Activated CD4-positive, alpha-beta T cell treated with anti-CD3 and anti-CD28 coated beads, Interleukin-2, amount 10 ng/mL, durations not matched to agents 7 days and 5 days (primary cell): ENCODE measurements around the gene TPD52L1. TPM values are rescaled to one million over a fixed set of nuclear protein-coding genes. Genes with fewer than 3 reads are reported as not detected.

ENCODE experiments used
- CTCF ChIA-PET: fragments of 350-600 bp; sonication (Branson Sonifier 250); formaldehyde crosslinking; loops from one replicate; lab custom pipeline; 2021; ENCODE audit warnings: antibody characterized with exemption; lab: Charles Lee
- POLR2A ChIA-PET: fragments of 350-600 bp; sonication (Branson Sonifier 250); formaldehyde crosslinking; loops from one replicate; lab custom pipeline; 2021; ENCODE audit warnings: antibody characterized with exemption; lab: Charles Lee
- DNase-seq: peaks from one replicate; pipeline ENCODE4 v3.0.0-alpha.2; 2020
- H3K27ac Mint-ChIP-seq: one replicate; pipeline ENCODE4 v1.8.0; 2021; ENCODE audit warnings: mild to moderate bottlenecking, moderate library complexity, mixed read lengths
- H3K27me3 Mint-ChIP-seq: one replicate; pipeline ENCODE4 v1.8.0; 2021; ENCODE audit warnings: mixed read lengths
- H3K36me3 Mint-ChIP-seq: one replicate; pipeline ENCODE4 v1.8.0; 2021; ENCODE audit warnings: low read depth, mixed read lengths
- H3K4me1 Mint-ChIP-seq: one replicate; pipeline ENCODE4 v1.8.0; 2021; ENCODE audit warnings: mixed read lengths
- H3K4me3 Mint-ChIP-seq: one replicate; pipeline ENCODE4 v1.8.0; 2021; ENCODE audit warnings: mild to moderate bottlenecking, moderate library complexity, mixed read lengths
- H3K9me3 Mint-ChIP-seq: one replicate; pipeline ENCODE4 v1.8.0; 2021; ENCODE audit warnings: mixed read lengths
- total RNA-seq, 2 experiments: library from RNA; stranded (reverse); gene quantifications; one replicate each; pipeline ENCODE4 v1.2.3, GENCODE V29; 2021

The TPD52L1 gene
- total RNA-seq, 2 experiments from 2014 or later, result not detected

DNA sequence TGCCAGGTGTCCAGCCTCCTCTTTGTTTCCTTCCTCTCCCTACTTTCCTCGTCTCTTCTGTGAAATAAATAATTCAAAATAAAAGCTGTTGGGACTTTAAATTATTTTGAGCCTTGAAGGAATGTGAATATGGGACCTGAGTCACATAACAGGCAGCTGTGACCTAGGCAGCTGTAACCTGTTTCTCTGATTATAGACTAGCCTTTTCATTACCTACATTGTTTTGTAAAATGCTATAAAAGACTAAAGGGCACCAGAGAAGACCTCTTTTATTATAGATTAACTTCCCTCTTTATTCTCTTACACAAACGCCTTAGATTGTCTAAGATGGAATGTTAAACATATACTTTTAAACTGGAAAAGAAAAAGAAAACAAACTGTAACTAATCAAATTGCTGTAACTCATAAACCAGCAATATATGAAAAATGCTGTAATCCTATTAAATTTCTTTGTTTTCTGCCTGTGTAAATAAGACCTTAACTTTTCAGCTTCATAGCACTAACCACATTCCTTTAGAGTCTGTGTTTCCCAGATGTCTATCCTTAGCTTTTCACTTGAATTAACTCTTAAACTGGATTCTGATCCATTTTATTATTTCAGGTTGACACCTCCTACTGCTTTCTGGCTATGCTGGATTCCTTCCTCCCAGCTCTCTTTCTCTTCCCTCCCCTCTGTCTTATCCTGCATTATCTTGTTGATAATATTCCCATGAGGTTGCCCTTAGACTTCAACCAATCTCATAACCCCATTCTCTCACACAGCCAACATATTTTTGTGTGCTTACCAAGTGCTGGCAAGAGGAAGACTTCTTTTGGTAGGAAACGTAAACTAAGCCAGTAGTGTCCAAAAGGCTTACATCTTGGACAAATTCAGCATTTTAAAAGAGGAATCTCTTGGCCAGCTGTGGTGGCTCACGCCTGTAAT lies 69.2 kb downstream of the TPD52L1 start:
- POLR2A ChIA-PET, result no interaction called here
- Mint-ChIP-seq H3K27me3 (peaks cover 10% of the 10 kb centered on the region), H3K36me3 (no peaks in the 10 kb centered on the region), H3K4me1 (no peaks in the 10 kb centered on the region), H3K27ac (no peak overlapping the region), H3K9me3 (no peaks in the 10 kb centered on the region), H3K4me3 (no peak overlapping the region)
- CTCF ChIA-PET, result no interaction called here
- no peak for DNase-seq

DNA sequence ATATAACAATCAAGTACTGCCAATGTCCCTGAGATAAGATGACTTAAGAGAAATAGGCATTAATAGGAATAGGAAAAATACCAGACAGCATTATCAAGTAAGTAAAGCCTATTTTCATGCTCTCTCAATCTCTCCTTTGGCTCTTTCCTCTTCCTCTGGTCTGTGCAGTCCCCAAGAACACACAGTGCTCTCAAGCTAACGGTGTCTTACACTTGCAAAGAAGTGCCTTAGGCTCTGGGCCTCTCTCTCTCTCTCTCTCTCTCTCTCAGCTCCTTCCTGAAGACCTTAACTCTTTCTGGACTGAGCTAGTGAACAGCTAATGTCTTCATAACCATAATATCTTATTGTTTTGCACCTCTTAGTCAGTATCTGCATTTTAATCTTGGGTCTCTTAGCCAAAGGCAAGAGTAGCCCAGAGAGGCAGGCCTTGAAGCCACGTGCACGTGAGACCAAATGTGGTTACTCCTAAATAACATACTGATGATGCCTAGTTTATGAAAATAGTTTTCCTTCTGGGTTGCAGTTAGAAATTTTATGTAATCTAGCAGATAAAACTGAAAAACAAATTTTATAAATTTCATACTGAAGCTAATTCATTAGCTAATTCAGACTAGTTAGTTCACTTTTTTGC lies 70.8 kb downstream of the TPD52L1 start:
- POLR2A ChIA-PET, result no interaction called here

DNA sequence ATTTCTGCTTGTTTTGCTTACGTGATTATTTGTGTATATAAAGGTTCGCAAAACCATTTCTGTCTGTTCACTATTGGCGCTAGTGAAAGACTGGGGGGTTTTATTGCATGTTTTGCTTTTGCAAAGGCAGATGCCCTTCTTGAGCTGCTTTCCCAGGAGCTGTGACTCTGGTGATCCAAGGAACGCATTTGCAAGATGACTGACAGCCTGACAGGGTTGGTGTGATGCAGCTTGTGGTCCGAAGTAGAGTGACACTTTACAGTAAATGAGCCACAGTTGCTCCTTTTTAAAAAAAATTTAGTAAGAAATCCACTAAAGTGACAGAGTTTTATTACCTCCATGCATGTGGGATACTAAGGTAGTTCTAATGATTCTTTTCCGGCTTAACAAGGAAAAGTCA lies 73.7 kb downstream of the TPD52L1 start:
- DNase-seq, result no peak
- Mint-ChIP-seq H3K4me1 (no peaks in the 10 kb centered on the region), H3K9me3 (no peaks in the 10 kb centered on the region), H3K4me3 (no peak overlapping the region), H3K36me3 (no peaks in the 10 kb centered on the region), H3K27me3 (peaks cover 12% of the 10 kb centered on the region), H3K27ac (no peak overlapping the region)
- ChIA-PET POLR2A (no interaction called here), CTCF (no interaction called here)

More for the DNA sequence above, 70.8 kb downstream of the TPD52L1 start:
- Mint-ChIP-seq H3K36me3 (no peaks in the 10 kb centered on the region), H3K27me3 (peaks cover 17% of the 10 kb centered on the region), H3K27ac (no peak overlapping the region), H3K9me3 (no peaks in the 10 kb centered on the region), H3K4me1 (no peaks in the 10 kb centered on the region), H3K4me3 (no peak overlapping the region)
- CTCF ChIA-PET, result no interaction called here
- DNase-seq, result no peak

DNA sequence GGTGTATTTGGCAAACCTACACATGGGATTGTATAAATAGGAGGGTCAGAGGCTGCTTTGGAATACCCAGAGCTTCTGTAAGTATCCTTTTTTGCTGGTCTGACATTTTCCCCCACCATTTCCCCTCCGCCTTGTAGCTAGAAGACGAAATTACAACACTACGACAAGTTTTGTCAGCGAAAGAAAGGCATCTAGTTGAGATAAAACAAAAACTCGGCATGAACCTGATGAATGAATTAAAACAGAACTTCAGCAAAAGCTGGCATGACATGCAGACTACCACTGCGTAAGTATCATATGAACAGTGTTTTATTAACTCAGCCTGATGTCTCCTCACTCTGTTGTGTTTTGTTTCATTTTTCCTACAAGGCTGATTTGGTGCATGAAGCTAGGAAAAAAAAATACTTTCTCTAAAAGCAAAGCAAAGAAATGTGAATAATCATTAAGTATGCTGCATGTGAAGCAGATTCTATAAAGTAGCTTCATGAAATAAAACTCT lies 75.5 kb downstream of the TPD52L1 start:
- Mint-ChIP-seq H3K27ac (no peak overlapping the region), H3K4me1 (no peaks in the 10 kb centered on the region), H3K27me3 (peaks cover 14% of the 10 kb centered on the region), H3K9me3 (no peaks in the 10 kb centered on the region), H3K36me3 (no peaks in the 10 kb centered on the region), H3K4me3 (no peak overlapping the region)
- CTCF ChIA-PET, result no interaction called here
- POLR2A ChIA-PET, result no interaction called here
- DNase-seq, result no peak

DNA sequence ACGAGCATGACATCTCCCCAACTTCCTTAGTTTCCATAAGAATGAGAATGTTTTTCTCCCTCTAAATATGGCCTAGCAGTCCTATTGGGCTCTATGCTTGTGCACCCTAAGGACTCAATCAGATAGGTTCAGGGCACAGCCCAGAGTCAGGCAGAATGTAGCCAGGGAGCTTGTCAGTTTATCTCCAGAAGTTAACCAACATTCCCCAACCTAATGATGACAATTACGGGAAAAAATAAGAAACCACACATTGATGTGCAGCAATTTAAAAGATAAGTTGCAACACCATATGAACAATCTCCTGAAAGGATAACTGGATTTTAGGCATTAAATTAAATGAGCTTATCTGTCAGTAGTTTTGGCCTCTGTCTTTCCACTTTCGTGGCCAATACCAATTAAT lies 77.1 kb downstream of the TPD52L1 start:
- Mint-ChIP-seq H3K27ac (no peak overlapping the region), H3K4me1 (no peaks in the 10 kb centered on the region), H3K36me3 (no peaks in the 10 kb centered on the region), H3K27me3 (peaks cover 14% of the 10 kb centered on the region), H3K9me3 (no peaks in the 10 kb centered on the region), H3K4me3 (no peak overlapping the region)
- POLR2A ChIA-PET, result no interaction called here
- CTCF ChIA-PET, result no interaction called here
- no peak for DNase-seq

DNA sequence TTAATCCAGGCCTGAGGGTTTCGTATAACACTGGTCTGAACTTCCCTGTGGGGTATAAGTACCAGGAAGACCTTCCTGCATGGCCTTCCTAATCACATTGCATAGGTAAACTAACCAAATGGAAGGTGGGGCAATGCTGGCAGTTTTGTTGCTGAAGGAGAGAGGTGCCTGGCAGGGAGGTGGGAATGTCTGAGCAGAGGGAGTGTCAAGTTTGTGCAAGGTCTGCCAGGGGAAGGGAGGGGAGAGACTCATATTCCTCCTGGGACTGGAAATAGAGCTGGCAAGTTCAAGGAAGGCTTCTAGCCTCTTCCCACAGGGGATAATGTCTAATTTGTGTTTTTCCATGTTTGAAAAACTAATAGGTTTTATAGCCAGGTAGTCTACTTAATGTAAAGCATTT lies 77.6 kb downstream of the TPD52L1 start:
- no peaks in the 10 kb centered on the region for H3K4me1 Mint-ChIP-seq
- no peak overlapping the region for H3K4me3 Mint-ChIP-seq
- ChIA-PET POLR2A (no interaction called here), CTCF (no interaction called here)
- no peak for DNase-seq
- H3K36me3 Mint-ChIP-seq, result no peaks in the 10 kb centered on the region
- H3K27me3 Mint-ChIP-seq, result peaks cover 14% of the 10 kb centered on the region
- H3K9me3 Mint-ChIP-seq, result no peaks in the 10 kb centered on the region
- no peak overlapping the region for H3K27ac Mint-ChIP-seq

DNA sequence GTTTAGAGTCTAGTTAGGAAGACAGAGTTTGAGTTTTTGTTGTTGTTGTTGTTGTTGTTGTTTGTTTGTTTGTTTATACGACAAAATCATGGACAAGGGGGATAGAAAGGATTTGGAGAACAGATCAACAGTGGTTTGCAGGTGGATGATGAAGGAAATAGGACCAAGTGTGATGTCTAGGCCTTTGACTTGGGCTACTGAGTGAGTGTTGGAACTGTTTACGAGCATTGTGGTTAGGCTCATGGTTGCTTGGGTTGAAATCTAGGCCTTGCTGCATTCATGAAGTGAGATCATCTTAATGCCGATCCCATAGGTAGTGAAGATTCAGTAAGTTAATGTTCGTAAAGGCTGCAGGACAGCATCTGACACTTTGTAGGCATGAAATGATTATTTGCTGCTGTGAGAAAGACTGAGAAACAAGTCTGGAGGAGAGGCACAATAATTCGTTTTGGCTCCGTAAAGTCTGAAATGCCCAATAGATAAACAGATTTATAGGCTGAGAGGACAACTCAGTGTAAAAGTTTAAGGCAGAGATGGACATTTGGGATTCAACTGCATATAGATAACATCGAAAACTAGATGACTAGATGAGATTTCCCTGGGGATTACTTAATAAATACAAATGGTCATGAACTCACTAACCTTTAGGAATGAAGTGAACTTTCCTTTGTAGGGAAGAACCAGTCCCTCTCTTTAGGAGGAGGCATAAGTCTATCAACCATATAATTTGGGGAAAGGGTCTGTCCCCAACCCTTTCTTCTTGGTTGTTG lies 78.2 kb downstream of the TPD52L1 start:
- ChIA-PET POLR2A (no interaction called here), CTCF (no interaction called here)
- Mint-ChIP-seq H3K27me3 (peaks cover 12% of the 10 kb centered on the region), H3K27ac (no peak overlapping the region), H3K4me3 (no peak overlapping the region), H3K9me3 (no peaks in the 10 kb centered on the region), H3K4me1 (no peaks in the 10 kb centered on the region), H3K36me3 (no peaks in the 10 kb centered on the region)
- no peak for DNase-seq

DNA sequence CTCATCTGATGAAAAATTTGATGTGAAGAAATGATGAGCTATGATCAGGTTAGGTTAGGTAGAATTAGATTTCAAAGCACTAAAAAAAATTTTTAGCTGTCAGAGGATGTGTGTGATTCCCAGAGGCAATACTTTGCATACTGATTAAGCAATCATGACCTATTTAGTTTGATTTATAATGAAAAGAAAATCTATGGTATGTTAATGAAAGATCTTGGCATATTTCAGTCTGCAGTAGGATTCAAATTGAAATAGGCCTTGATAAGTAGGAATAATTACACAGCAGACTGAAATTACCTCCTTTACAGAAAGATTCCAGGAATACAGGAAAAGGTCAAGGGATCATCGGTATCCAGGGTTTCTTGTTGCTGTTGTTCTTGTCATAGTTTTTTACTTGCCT lies 78.9 kb downstream of the TPD52L1 start:
- no peak overlapping the region for H3K4me3 Mint-ChIP-seq
- H3K9me3 Mint-ChIP-seq, result no peaks in the 10 kb centered on the region
- DNase-seq, result no peak
- H3K36me3 Mint-ChIP-seq, result no peaks in the 10 kb centered on the region
- ChIA-PET POLR2A (no interaction called here), CTCF (no interaction called here)
- peaks cover 12% of the 10 kb centered on the region for H3K27me3 Mint-ChIP-seq
- H3K4me1 Mint-ChIP-seq, result no peaks in the 10 kb centered on the region
- no peak overlapping the region for H3K27ac Mint-ChIP-seq

DNA sequence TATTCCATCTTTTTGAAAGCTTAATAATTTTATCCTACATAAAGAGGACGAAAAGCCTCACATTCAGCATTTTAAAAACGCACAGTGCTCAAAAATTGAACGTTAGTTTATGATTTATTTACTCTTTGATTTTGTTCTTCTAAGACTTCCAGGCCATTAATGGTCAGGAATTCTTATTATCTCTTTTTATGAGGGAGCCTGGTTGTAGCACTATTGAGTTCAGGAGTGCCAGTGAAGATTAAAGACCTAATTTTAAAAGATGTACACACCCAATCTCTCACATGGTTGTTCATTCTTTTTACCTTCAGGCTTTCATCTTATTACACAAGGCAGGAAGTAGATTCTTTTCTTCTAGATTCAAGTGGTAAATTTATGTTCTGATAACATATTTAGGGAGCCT lies 79.6 kb downstream of the TPD52L1 start:
- H3K4me3 Mint-ChIP-seq, result no peak overlapping the region
- H3K9me3 Mint-ChIP-seq, result no peaks in the 10 kb centered on the region
- no peak overlapping the region for H3K27ac Mint-ChIP-seq
- H3K36me3 Mint-ChIP-seq, result no peaks in the 10 kb centered on the region
- no peaks in the 10 kb centered on the region for H3K4me1 Mint-ChIP-seq
- ChIA-PET POLR2A (no interaction called here), CTCF (no interaction called here)
- no peak for DNase-seq
- H3K27me3 Mint-ChIP-seq, result peaks cover 5% of the 10 kb centered on the region

DNA sequence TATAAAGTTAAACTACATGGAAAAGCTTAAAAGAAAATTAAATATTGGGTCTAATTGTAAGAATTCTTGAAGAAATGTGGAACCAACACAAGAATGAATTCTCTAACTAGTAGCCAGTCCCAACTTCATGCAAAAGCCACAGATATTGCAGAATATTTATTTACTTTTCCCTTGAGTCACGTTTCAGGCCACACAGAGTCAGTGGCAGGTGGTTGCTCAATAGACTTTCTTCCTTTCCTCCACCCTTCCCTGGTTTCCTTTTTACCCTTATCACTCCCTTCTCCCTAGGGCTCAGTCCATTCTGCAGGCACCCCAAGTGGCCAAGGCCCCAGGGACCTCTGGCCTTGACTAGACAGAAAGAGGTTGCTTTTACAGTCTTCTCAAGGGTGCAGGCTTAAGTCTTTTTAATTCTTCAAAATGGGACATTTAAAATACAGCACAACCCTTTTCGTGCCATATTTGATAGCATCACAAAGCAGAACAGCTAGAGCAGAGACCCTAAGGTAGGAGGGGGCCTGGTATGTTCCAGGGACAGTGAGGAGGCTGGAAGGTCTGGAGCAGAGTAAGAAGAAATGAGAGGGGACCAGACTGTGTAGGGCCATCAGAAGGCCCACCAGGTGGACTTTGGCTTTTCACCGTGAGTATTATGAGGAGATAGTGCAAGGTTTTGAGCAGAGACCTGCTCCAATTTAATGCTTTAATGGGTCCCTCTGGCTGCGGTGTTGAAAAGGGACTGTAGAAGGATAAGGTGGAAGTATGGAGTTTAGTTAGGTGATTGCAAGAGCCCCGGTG lies 83.2 kb downstream of the TPD52L1 start:
- Mint-ChIP-seq H3K4me1 (no peaks in the 10 kb centered on the region), H3K36me3 (no peaks in the 10 kb centered on the region), H3K27ac (no peak overlapping the region), H3K27me3 (peaks cover 5% of the 10 kb centered on the region), H3K4me3 (no peak overlapping the region), H3K9me3 (peaks cover 8% of the 10 kb centered on the region)
- DNase-seq, result no peak
- ChIA-PET POLR2A (no interaction called here), CTCF (no interaction called here)

DNA sequence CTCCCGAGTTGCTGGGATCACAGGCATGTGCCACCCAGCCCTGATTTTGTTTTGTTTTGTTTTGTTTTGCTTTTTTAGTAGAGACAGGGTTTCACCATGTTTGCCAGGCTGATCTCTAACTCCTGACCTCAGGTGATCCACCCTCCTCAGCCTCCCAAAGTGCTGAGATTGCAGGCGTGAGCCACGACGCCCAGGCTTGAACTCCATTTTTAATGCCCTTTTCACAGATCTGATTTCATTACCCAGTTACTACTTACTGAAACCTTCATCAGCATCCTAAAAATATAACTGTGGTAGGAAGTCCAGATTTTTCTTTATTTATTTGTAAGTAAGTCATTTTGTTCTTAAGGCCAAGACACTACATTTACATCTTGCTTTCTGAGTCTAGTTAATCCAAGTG lies 84.2 kb downstream of the TPD52L1 start:
- Mint-ChIP-seq H3K4me3 (no peak overlapping the region), H3K27me3 (peaks cover 10% of the 10 kb centered on the region), H3K4me1 (no peaks in the 10 kb centered on the region), H3K27ac (no peak overlapping the region), H3K36me3 (no peaks in the 10 kb centered on the region), H3K9me3 (peaks cover 14% of the 10 kb centered on the region)
- ChIA-PET CTCF (no interaction called here), POLR2A (no interaction called here)
- DNase-seq, result no peak

DNA sequence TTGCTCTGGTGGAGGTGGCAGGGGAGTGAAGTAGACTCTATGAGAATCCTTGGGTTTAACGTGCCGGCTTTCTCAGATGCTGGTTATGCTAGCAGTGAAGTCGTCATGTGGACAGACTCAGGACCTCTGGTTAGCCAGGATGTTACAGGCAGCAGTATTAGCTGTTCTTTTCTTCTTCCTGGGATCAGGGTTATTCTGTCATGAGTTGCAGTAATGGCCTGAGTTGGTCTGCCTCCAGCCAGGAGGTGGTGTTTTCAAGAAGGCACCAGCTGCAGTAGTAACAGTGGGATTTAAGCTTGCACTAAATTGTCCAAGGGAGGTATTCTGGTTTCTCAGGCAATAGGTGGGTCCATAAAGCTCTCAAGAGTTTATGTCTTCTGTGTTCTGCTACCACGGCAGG lies 91.5 kb downstream of the TPD52L1 start:
- DNase-seq, result no peak
- CTCF ChIA-PET, result no interaction called here
- no peaks in the 10 kb centered on the region for H3K4me1 Mint-ChIP-seq
- no peak overlapping the region for H3K27ac Mint-ChIP-seq
- no peaks in the 10 kb centered on the region for H3K36me3 Mint-ChIP-seq
- POLR2A ChIA-PET, result no interaction called here
- H3K27me3 Mint-ChIP-seq, result peaks cover 22% of the 10 kb centered on the region
- H3K9me3 Mint-ChIP-seq, result peaks cover 18% of the 10 kb centered on the region
- H3K4me3 Mint-ChIP-seq, result no peak overlapping the region
